Lower leg skin (tissue), 3 donors: ENCODE measurements around the gene SLC9A7.

Experiments used
- POLR2A ChIP-seq, 2 donors: fragments of 450-650 bp; IDR thresholded peaks; one replicate each; pipeline ENCODE4 v1.6.1; 2016 to 2017; ENCODE audit warnings: antibody characterized with exemption in 2 of 2, mild to moderate bottlenecking in 1 of 2, moderate library complexity in 1 of 2
- TF ChIP-seq, protein P1 (sequence below), 3 donors: fragments of 450-650 bp; IDR thresholded peaks; one replicate each; pipeline ENCODE4 v1.5.1; 2016; ENCODE audit warnings: antibody characterized with exemption in 3 of 3, mild to moderate bottlenecking in 3 of 3, moderate library complexity in 2 of 3

DNA sequence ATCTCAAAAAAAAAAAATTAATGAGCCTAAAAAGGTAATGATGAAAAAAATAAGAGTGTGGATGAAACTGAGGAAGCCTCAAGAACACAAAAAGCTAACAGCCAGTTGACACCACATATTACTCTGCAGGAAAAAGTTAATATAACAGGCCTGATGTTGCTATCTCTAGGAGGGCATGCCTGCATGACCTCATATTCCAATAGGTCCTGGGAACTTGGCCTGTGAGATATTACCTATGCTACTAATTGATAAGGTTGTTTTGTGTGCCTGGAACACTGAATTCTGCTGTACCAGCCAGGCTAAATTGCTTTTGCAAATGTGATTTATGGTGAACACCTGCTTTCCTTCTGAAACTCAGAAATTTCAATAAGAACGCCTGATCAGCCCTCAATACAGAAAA lies 15.9 kb downstream of the SLC9A7 start:
- TF ChIP-seq, protein P1, sequence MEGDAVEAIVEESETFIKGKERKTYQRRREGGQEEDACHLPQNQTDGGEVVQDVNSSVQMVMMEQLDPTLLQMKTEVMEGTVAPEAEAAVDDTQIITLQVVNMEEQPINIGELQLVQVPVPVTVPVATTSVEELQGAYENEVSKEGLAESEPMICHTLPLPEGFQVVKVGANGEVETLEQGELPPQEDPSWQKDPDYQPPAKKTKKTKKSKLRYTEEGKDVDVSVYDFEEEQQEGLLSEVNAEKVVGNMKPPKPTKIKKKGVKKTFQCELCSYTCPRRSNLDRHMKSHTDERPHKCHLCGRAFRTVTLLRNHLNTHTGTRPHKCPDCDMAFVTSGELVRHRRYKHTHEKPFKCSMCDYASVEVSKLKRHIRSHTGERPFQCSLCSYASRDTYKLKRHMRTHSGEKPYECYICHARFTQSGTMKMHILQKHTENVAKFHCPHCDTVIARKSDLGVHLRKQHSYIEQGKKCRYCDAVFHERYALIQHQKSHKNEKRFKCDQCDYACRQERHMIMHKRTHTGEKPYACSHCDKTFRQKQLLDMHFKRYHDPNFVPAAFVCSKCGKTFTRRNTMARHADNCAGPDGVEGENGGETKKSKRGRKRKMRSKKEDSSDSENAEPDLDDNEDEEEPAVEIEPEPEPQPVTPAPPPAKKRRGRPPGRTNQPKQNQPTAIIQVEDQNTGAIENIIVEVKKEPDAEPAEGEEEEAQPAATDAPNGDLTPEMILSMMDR (IDR thresholded peaks at IDR 0.05): no peak
- TF ChIP-seq POLR2A (IDR thresholded peaks at IDR 0.05): no peak
